Skeletal muscle satellite cell (primary cell): ENCODE measurements around the gene AMMECR1. TPM values are rescaled to one million over a fixed set of nuclear protein-coding genes. Genes with fewer than 3 reads are reported as not detected.

Source experiments
- H3K27me3 ChIP-seq: 2 replicates; pipeline ENCODE4 v1.7.0; 2013; ENCODE audit warnings: low read length; ENCODE audit not compliant: control insufficient read depth, insufficient read depth
- H3K36me3 ChIP-seq: 2 replicates; pipeline ENCODE4 v1.7.0; 2013; ENCODE audit warnings: mild to moderate bottlenecking, control low read depth, low read length; ENCODE audit not compliant: insufficient read depth
- H3K4me1 ChIP-seq: 2 replicates; pipeline ENCODE4 v1.7.0; 2013; ENCODE audit warnings: low read length; ENCODE audit not compliant: control insufficient read depth, insufficient read depth
- H3K4me2 ChIP-seq: 2 replicates; pipeline ENCODE4 v1.7.0; 2013; ENCODE audit warnings: mild to moderate bottlenecking, low read length
- H3K4me3 ChIP-seq: 2 replicates; pipeline ENCODE4 v1.7.0; 2013; ENCODE audit warnings: low read length
- H3K9ac ChIP-seq: 2 replicates; pipeline ENCODE4 v1.7.0; 2013; ENCODE audit warnings: mild to moderate bottlenecking, low read depth, low read length, moderate library complexity
- H3K9me3 ChIP-seq: replicated peaks from 2 replicates; pipeline ENCODE4 v1.7.0; 2013; ENCODE audit warnings: mild to moderate bottlenecking, control low read depth, low read length
- small RNA-seq: library from RNA; depleted of rRNA; stranded (forward); fragments of <200 nt; gene quantifications from one replicate; pipeline ENCODE3, GENCODE V24; 2012

AMMECR1 gene

DNA sequence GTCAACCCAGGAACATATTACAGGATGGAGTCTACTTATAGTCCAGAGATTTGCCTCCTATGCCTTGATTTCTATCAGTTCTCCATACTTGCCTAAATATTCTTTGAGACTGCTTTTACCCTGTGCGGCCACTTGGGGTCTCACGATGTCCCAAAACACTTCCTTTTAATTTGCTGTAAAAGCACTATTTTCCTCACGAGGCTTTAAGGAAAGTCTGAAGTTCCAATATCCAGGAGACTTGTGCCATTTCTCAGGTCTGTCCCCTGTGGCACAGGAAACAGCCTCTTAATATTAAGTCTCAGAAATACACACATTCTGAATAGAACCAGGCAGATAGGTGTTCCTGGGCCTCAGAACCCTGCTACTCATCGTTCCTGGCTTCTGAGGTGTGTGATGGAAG is 172.0 kb downstream of the AMMECR1 start:
- peaks cover 6% of the 10 kb centered on the region for H3K4me1 ChIP-seq
- H3K4me3 ChIP-seq, result no peak overlapping the region
- no peaks in the 10 kb centered on the region for H3K36me3 ChIP-seq
- H3K27me3 ChIP-seq, result peaks cover 3% of the 10 kb centered on the region
- no peak overlapping the region for H3K4me2 ChIP-seq
- H3K9me3 ChIP-seq, result no peaks in the 10 kb centered on the region
- H3K9ac ChIP-seq, result no peak overlapping the region

DNA sequence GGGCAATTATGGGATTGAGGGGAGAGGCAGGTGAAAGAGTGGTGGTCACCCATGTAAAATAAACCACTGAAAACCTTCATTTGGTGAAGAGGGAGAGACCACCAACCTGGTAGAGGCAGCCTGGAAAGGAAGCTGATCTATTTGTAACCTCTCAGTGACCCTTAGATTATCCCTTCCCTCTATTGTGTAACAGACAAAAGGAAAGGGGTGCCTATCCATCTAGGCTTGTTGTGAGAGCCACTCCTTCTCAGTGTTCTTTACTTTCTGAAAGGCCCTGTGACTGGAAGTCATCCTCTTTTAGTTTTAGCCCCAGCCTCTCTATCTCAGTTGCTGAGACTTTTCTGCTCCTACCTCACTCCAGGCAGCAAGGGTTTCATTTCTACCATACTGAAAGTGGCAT is 172.6 kb downstream of the AMMECR1 start:
- no peaks in the 10 kb centered on the region for H3K36me3 ChIP-seq
- H3K9ac ChIP-seq, result no peak overlapping the region
- peaks cover 3% of the 10 kb centered on the region for H3K27me3 ChIP-seq
- H3K4me3 ChIP-seq, result no peak overlapping the region
- no peaks in the 10 kb centered on the region for H3K9me3 ChIP-seq
- no peak overlapping the region for H3K4me2 ChIP-seq
- peaks cover 6% of the 10 kb centered on the region for H3K4me1 ChIP-seq

Small RNA genes within 50 kb of the gene (small RNA-seq; reads per million reads assigned to genes)
- gene GNG5P2 (not detected), gene SNORD96B (11.7 reads per million, percentile 92 among the genes with 10 or more reads in this experiment)
